Endothelial cell of umbilical vein (primary cell): ENCODE measurements around the gene ZPLD1. TPM values are rescaled to one million over a fixed set of nuclear protein-coding genes. Genes with fewer than 3 reads are reported as not detected.

ENCODE experiments used
- BruUV-seq: library from RNA; stranded (reverse); fragments of 400-500 nt; replicated peaks from 2 replicates; lab custom pipeline; 2021; lab: Mats Ljungman, UMichigan
- CTCF ChIA-PET: fragments of 300-600, 350-600 bp; sonication (Branson Sonifier 250); formaldehyde crosslinking; loops from one replicate; lab custom pipeline; 2021; ENCODE audit warnings: antibody characterized with exemption, inconsistent platforms; lab: Charles Lee
- POLR2A ChIA-PET: fragments of 300-600, 350-600 bp; sonication (Branson Sonifier 250); formaldehyde crosslinking; loops from one replicate; lab custom pipeline; 2021; ENCODE audit warnings: antibody characterized with exemption, inconsistent platforms; lab: Charles Lee
- DNase-seq: peaks from one replicate; pipeline ENCODE4 v3.0.0-alpha.2; 2011; ENCODE audit warnings: low read depth, low spot score
- FAIRE-seq: peaks from 2 replicates; lab custom pipeline; 2011; peaks lifted over from hg19 to GRCh38; lab: Jason Lieb, UNC
- H2AFZ ChIP-seq: 2 replicates; pipeline ENCODE4 v1.6.0; 2012; ENCODE audit warnings: low read depth, low read length, control low read depth, inconsistent platforms
- H3K27ac ChIP-seq: 2 replicates; pipeline ENCODE4 v1.5.1; 2011; ENCODE audit warnings: low read depth, mild to moderate bottlenecking, control low read depth, low read length, moderate library complexity; ENCODE audit not compliant: insufficient read depth
- H3K27me3 ChIP-seq, 2 experiments: 2 replicates each; pipeline versions ENCODE4 v1.6.0 to v1.6.1; 2011; ENCODE audit warnings: low read length in 2 of 2, mixed read lengths in 1 of 2; ENCODE audit not compliant: control insufficient read depth in 2 of 2, insufficient read depth in 2 of 2
- H3K36me3 ChIP-seq, 2 experiments: 2 replicates in 1 of 2; 3 replicates in 1 of 2; pipeline ENCODE4 v1.5.1; 2011; ENCODE audit warnings: low read length in 2 of 2, mild to moderate bottlenecking in 1 of 2, moderate library complexity in 1 of 2; ENCODE audit not compliant: control insufficient read depth in 2 of 2, insufficient read depth in 2 of 2; ENCODE audit errors: extremely low read depth in 1 of 2
- H3K4me1 ChIP-seq: 3 replicates; pipeline ENCODE4 v1.5.1; 2011; ENCODE audit warnings: mild to moderate bottlenecking, low read length; ENCODE audit not compliant: control insufficient read depth, insufficient read depth; ENCODE audit errors: extremely low read depth
- H3K4me2 ChIP-seq: 2 replicates; pipeline ENCODE4 v1.6.1; 2011; ENCODE audit warnings: low read length, control low read depth, mixed read lengths; ENCODE audit not compliant: insufficient read depth
- H3K4me3 ChIP-seq, 3 experiments: fragments of 200-600 bp in 1 of 3; sonication (generic), shearing (Covaris generic) in 1 of 3; replicated peaks in 1 of 3; 2 replicates each; pipeline ENCODE4 v1.5.1; 2011 to 2016; ENCODE audit warnings: control low read depth in 3 of 3, low read length in 3 of 3, mild to moderate bottlenecking in 2 of 3, inconsistent platforms in 1 of 3, low read depth in 1 of 3, moderate library complexity in 1 of 3; ENCODE audit not compliant: insufficient read depth in 1 of 3
- H3K79me2 ChIP-seq: 2 replicates; pipeline ENCODE4 v1.6.0; 2012; ENCODE audit warnings: low read length, inconsistent platforms; ENCODE audit not compliant: control insufficient read depth, insufficient read depth
- H3K9ac ChIP-seq: replicated peaks from 2 replicates; pipeline ENCODE3; 2011; ENCODE audit warnings: low read length, control low read depth; ENCODE audit not compliant: insufficient read depth; ENCODE audit errors: extremely low read depth
- H3K9me1 ChIP-seq: replicated peaks from 3 replicates; pipeline ENCODE4 v1.6.0; 2011; ENCODE audit warnings: mild to moderate bottlenecking, low read length; ENCODE audit not compliant: control insufficient read depth, insufficient read depth; ENCODE audit errors: extremely low read depth
- H3K9me3 ChIP-seq: replicated peaks from 2 replicates; pipeline ENCODE4 v1.5.1; 2012; ENCODE audit warnings: low read length, inconsistent platforms; ENCODE audit not compliant: control insufficient read depth, insufficient read depth
- H4K20me1 ChIP-seq: replicated peaks from 2 replicates; pipeline ENCODE3; 2011; ENCODE audit warnings: mild to moderate bottlenecking, low read length; ENCODE audit not compliant: control insufficient read depth, insufficient read depth; ENCODE audit errors: extremely low read depth
- CTCF ChIP-seq, 2 donors: IDR thresholded peaks; 1 replicate in 1 of 2; 2 replicates in 1 of 2; pipeline ENCODE4 v1.5.1; 2011; ENCODE audit warnings: low read length in 2 of 2, mild to moderate bottlenecking in 2 of 2, moderate library complexity in 2 of 2, control low read depth in 1 of 2, inconsistent platforms in 1 of 2, low read depth in 1 of 2; ENCODE audit not compliant: insufficient read depth in 1 of 2; ENCODE audit errors: extremely low read depth in 1 of 2
- EZH2 ChIP-seq: IDR thresholded peaks from 2 replicates; pipeline ENCODE4 v1.6.1; 2012; ENCODE audit warnings: borderline replicate concordance, low read depth, mild to moderate bottlenecking, moderate library complexity, low read length, inconsistent platforms; ENCODE audit not compliant: severe bottlenecking
- FOS ChIP-seq: IDR thresholded peaks from 2 replicates; pipeline ENCODE4 v1.6.1; 2011; ENCODE audit warnings: mild to moderate bottlenecking, low read length, moderate library complexity, borderline replicate concordance; ENCODE audit not compliant: insufficient read depth
- GATA2 ChIP-seq: IDR thresholded peaks from 2 replicates; pipeline ENCODE4 v1.7.0; 2011; ENCODE audit warnings: low read depth, mild to moderate bottlenecking, moderate library complexity, mixed read lengths, low read length; ENCODE audit not compliant: insufficient read length, insufficient read depth
- JUN ChIP-seq: IDR thresholded peaks from 2 replicates; pipeline ENCODE4 v1.6.1; 2011; ENCODE audit warnings: borderline replicate concordance, low read depth; ENCODE audit not compliant: insufficient read length, insufficient read depth
- MAX ChIP-seq: IDR thresholded peaks from 2 replicates; pipeline ENCODE4 v1.6.1; 2011; ENCODE audit not compliant: insufficient read depth, insufficient read length
- MYC ChIP-seq: IDR thresholded peaks from one replicate; pipeline ENCODE4 v1.6.1; 2011; ENCODE audit warnings: mild to moderate bottlenecking, low read depth, low read length
- POLR2A ChIP-seq: IDR thresholded peaks from 2 replicates; pipeline ENCODE4 v1.6.1; 2012; ENCODE audit warnings: low read depth, mild to moderate bottlenecking, control low read depth, low read length
- POLR2AphosphoS5 ChIP-seq: IDR thresholded peaks from 2 replicates; pipeline ENCODE4 v1.6.1; 2012; ENCODE audit warnings: low read depth, mild to moderate bottlenecking, control low read depth, low read length, moderate library complexity; ENCODE audit not compliant: insufficient read depth
- dilution Hi-C: fragments of 300-500 bp; cut with MboI; formaldehyde crosslinking; loops from one replicate; pipeline ENCODE4 v1.15.0; 2019; ENCODE audit warnings: low sequenced_read_pairs; ENCODE audit not compliant: extremely low pct_ligation_motif_present
- intact Hi-C: fragments of 100-400 bp; cut with micrococcal nuclease; formaldehyde crosslinking; loops from one replicate; pipeline ENCODE4 v1.10.0; 2022
- polyA plus RNA-seq, 4 experiments: library from polyadenylated mRNA; depleted of rRNA in 3 of 4; stranded (reverse) in 3 of 4; unstranded in 1 of 4; fragments of >200 nt; gene quantifications; 2 replicates each; pipeline versions ENCODE4 v1.2.1 to v1.2.3, GENCODE V29; 2011 to 2012; ENCODE audit warnings: missing spikeins in 1 of 4
- total RNA-seq: library from RNA; stranded (reverse); gene quantifications from 2 replicates; pipeline ENCODE4 v1.2.3, GENCODE V29; 2021

Gene ZPLD1
- total and polyA plus RNA-seq, 2 donors (not counting 3 experiments of a cell fraction or from before 2014, with no cell fraction given): not detected

- H3K4me3 ChIP-seq: no peak overlapping the region
- CTCF ChIA-PET: no interaction called here
- intact Hi-C loops (no loop called here), dilution Hi-C loops (no loop called here)
- H3K36me3 ChIP-seq: no peaks in the 10 kb centered on the region
- FAIRE-seq (no peak), DNase-seq (no peak)
- H3K27ac ChIP-seq: no peak overlapping the region
- POLR2A ChIA-PET: no interaction called here
- no peak overlapping the region for H3K4me2 ChIP-seq
- no peak for TF ChIP-seq CTCF (IDR thresholded peaks at IDR 0.05; ENCODE audit: extremely low read depth in 1 of 2, insufficient read depth in 1 of 2, low read depth in 1 of 2, low read length in 2 of 2)
- TF ChIP-seq FOS: no peak
- TF ChIP-seq EZH2: no peak
- TF ChIP-seq JUN: no peak
- TF ChIP-seq MYC: no peak
- TF ChIP-seq POLR2A: no peak
- no peak for TF ChIP-seq POLR2AphosphoS5
- no peak for TF ChIP-seq MAX
- no peak for TF ChIP-seq GATA2
- H3K9ac ChIP-seq: no peak overlapping the region
- peaks cover 0 to under 1% of the 10 kb centered on the region in 2 experiments for H3K27me3 ChIP-seq
- no peaks in the 10 kb centered on the region for H3K9me1 ChIP-seq
- H3K9me3 ChIP-seq: no peaks in the 10 kb centered on the region
- H4K20me1 ChIP-seq: no peaks in the 10 kb centered on the region
- no peaks in the 10 kb centered on the region for H3K4me1 ChIP-seq
- no peaks in the 10 kb centered on the region for H3K79me2 ChIP-seq
- H2AFZ ChIP-seq: no peak overlapping the region
- no TSS peak for BruUV-seq
Observed at GRCh38 chr3:102449930-102450329, 15.1 kb downstream of the ZPLD1 start.
